GM15510 (cell line): Measurements from ENCODE around the gene PSMA6.

Experiments used
- POLR2A ChIP-seq: IDR thresholded peaks from 3 replicates; pipeline ENCODE4 v1.6.1; 2011; ENCODE audit warnings: borderline replicate concordance; ENCODE audit not compliant: insufficient read length; ENCODE audit errors: extremely low read depth

PSMA6 gene

DNA sequence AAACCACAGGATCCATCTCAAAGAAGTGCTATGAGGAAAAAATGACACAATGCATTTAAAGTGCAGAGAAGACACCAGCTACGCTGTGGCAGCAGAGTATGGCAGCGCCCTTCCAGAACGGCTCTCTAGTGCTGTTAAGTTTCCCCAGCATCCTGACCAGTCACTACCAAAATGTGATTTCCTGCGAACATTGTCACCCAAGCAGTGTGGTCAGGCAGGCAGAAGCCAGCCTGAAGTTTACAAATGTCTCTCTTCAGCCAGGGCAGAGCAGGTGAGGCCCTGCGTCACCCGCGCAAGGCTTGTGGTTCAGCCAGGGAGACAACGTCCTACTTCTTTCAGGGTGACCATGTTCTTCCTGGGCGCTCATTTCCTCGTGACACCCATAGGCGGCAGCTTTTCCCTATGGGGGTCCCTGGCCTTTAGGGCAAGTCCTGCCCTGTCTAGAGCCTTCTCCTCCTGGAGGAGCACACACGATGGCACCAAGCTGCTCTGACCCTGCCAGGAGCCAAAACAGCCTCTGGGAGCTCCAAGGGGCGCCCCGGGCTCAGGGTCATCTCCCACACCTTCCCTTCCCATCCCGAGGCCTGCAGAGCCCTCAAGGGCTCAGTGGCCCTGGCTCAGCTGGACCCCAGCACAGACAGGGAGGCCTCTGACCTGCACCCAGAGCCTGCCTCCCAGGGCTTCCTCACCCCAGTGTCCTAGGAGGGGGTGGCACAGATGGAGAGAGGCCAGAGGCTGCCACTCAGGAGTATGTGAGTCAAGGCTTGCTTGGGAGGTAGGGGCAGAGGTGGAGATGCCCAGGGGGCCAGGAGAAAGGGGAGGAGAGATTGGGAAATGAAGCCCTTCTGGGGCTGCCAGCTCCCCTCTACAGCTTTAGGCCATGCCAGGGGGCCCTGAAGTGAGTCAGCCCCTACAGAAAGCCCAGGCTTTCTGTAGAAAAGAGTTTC, 41.9 kb downstream of the PSMA6 start:
- no peak for TF ChIP-seq POLR2A

DNA sequence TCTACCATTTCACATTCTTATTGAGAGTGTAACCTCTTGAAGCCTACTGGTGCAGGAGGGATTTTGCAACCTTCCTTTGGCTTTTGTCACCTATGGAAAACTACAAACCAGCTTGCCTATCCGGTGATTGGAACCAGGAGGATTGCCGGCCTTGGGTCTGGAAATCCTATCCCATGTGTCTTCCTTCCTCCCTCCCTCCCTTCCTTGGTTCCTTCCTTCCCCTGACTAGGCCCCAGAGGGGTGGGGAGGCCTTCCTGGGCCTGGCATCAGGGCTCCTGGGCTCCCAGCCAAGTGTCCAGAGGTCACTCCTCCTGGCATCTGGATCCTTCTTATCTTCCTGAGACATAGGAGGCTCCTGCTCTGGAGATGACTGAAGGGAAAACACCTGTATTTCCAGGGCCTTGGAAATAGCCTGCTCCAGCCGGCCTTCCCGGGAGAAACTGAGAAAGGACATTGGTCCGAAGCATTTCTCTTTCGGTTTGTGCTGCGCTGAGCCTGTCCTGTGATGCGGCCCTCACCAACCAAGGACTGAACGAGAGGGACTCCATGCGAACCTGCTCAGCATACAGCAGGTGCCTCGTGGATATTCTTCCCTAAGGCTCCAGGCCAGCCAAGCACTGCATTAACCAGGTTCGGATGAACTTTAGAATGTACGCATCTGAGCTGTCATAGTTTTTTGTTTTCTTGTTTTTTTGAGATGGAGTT, 43.4 kb downstream of the PSMA6 start:
- no peak for TF ChIP-seq POLR2A

DNA sequence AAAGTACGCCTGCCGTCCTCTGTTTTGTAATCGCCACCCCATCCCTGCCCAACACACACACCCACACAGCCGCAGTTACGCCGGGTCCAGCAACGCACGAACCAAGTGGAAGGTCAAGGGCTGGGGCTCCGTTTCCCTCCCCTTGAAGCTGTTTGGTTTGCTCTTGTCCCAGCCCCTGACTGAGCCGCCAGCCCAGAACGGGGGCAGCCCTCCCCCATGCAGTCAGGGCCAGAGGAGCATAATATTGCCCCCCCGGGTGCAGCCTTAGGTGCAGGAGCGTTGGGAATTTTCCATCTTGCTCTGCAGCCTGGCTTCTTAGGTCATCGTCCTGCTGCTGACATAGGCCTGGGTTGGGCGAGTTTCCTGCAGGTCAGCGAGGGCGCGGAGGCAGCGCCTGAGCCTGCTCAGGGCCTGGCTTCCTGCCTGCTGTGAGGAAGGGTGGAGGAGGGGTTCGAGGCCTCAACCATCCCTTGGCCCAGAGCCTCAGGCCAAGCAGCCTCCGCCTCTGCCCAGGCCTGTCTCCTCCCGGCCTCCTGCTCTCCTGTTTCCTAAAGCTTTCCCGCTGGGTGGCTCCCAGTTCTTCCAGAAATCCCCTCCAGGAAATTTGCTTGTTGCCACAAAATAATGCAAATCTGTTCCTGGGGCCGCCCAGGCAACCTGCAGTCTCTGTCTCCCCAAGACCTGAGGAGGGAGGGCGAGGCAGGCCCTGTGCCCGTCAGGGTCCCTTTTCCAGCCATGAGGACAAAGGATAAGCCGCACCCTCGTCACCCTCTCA, 44.5 kb downstream of the PSMA6 start:
- TF ChIP-seq POLR2A = no peak

DNA sequence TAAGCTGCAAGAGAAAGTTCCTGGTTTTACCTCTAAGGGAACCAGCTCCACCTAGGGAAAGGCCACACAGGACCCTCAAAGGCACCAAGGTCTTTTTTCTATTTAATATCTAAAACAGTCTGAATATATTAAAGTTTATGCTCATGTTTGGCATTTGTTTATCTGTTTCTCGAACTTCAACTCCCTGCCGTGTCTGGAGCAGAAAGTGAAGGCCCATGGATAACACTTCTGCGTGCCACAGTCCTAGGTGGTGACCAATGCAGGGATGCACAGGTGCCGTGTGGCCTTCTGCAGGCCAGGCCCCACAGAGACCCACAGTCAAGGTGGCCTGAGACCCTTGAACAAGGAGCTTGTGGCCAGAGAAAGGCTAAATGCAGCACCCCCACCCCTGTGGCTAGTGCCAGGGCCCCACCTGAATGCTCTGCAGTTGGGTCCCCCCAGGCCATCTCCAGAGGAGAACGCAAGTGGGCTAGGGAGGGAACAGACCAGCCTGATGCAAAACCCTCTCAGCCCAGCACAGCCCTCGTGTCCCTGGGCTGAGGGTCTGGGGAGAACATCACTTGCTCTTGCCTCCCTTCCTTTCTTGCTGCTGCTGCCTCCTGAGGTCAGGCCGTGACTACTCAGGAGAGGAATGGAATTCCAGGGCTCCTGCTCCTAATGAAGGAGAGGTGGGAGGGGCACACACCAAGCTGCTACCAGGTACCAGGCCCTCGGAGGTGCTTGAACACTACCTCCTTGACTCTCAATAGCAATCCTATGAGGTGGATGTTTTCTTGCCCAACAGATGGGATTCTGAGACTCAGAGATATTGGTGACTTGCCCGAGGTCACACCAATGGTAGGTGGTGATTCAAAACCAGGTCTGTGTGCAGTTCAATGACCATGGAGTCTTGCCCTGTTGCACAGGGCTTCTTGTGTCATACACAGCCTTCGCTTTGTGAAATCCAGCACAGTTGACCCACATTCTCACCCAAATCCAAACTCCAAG, 45.4 kb downstream of the PSMA6 start:
- no peak for TF ChIP-seq POLR2A

DNA sequence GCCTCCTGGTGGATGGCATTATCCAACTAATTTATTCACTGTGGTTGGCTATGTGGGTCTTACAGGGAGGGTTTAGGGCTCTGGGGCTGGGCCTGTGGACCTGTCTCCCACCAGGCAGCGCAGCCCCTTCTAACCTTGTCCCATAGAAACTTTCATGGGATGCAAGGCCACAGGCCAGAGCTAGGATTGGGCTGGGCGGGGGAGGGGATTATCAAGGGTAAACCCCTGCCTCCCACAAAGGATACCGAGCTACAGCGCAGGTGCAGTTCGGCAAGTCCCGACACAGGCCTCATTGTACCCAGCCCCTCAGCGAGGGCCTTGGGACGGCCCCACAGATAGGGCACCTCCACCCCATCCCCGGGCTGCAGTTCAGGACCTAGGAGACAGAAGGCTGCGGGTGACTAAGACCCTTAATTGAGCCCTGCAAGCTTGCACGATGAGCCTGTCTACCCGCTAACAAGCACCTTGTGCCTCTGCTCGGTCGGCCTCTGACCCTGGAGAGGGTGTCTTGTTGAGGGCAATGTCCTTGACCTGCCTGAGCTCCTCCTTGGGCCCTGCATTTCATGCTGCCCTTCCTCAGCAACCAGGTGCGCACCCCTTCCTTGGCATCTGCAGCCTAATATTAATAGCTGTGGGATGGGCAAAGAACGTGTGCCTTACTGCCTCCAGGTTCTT, 46.7 kb downstream of the PSMA6 start:
- TF ChIP-seq POLR2A = no peak

DNA sequence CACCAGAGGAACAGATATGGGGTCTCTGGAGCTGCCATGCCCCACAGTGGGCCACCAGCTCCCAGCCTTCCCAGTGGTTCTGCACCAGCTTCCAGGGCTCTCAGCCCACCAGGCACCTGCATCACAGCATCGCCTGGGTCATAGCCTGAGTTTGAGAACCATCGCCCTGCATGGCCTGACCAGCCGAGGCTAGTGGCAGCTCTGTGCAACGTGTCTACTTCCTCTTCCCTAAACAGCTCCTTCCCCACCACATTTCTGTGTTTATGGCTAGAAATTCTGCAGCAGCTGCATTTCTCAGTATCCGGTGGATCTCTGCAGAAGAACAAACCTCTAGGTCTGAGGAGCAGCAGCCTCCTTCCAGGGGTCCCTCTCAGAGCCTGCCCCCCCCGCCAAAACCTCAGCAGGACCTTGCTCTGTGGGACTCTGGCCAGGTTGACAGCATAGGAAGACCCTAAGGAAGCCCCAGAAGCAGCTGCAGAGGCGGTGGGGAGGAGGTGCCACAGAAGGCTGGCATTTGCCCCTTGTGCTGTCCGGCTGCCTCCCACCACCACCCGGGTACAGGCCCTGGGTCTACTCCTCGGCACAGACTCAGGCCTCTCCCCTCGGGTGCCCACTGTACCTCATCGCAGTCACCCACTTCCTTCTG, 47.7 kb downstream of the PSMA6 start:
- TF ChIP-seq POLR2A = no peak

DNA sequence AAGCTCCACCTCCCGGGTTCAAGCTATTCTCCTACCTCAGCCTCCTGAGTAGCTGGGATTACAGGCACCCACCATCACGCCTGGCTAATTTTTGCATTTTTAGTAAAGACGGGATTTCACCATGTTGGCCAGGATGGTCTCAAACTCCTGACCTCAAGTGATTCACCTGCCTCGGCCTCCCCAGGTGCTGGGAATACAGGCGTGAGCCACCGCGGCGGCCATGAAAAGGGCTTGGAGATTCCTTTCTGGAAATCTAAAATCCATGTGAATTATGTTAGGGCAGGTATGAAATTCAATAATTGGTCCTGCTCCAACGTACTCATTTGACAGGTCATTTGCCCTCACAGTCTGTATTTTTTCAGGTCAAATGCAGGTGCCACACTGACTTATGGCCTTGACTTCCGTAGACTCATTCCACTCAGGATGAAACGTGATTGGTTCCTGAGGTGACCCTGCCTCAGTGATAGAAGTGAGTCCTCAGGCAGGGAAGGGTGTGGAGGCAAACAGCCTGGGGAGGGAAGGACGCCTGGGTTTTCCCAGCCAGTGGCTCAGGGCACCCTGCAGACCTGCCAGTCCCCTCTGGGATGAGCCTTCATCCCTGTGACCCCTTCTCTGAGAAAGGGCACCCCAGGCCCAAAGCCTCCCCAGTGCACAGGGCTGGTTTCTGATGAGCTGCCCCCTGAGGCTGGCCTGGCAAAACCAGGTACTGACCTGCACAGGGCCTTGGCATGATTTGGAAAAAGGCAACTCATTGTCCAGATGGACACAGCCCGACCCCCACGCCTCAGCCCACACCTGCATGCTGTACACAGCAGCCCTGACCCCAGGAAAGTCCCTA, 48.7 kb downstream of the PSMA6 start:
- no peak for TF ChIP-seq POLR2A

DNA sequence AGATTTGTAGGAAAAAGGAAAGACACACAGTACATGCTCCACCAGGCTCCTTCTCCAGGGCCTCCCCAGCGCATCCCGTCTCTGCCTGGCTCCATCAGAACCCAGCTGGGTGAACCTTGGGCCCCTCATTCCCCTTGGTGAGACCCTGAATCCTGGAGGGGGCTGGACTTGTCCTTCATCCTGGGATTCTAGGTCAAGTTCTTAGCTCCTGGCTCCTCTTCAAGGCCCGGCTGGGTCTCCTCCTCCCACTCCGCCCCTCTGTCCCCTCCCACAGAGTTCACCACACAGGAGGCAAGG, 49.2 kb downstream of the PSMA6 start:
- no peak for TF ChIP-seq POLR2A

DNA sequence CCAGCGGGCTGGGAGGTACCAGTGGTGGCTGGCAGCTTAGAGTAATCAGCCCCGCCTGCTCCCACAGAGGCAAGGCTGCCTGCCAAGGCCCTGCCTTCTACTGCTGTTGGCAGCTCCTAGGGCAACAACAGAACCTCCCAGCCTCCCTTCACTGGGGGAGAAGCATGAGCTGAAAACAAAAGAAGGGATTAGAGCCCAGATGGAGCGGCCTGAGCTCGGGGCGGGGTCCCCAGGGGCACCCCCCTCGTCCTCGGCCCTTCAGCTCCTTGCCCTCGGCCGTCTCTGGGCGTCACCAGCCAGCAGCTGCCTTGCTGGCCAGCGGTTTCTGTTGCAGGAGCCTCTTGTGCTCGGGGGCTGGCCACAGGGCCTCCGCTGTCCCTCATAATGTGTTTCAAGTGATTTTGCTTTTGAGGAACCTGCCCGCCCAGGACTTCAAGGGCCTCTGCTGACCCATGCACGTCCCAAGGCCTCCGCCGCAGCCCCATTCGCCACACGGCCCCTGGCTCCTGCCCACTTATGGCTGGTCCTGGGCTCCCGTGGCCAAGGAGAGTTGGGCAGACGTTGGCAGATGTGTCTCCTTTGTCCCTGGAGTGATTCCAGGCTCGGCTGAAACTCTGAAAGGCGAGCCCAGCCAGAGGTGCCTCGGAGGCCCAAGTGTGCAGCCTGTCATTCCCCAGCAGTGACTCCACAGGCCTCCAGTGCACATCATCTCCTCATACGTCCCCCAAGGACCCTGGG, 49.7 kb downstream of the PSMA6 start:
- TF ChIP-seq POLR2A = no peak

DNA sequence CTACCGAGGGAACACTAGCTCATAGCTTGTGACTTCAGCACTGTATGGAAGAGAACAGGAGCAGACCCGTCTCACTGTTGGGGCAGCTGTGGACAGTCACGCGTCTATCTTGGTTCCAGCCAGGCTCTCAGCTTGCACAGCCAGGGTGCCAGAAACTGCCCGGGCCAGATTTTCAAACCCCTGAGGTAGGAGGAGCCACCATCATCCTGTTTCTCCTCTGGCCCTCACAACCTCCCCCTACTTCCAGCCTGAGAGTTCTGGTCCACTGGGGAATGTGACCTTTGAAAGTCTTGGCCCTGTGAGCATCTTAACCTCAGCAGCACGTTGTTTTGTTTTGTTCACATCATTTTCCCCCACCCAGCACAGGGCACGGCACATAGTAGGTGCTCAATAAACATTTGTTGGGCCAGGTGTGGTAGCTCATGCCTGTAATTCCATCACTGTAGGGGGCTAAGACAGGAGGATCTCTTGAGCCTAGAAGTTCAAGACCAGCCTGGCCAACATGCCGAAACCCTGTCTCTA, 50.4 kb downstream of the PSMA6 start:
- no peak for TF ChIP-seq POLR2A

DNA sequence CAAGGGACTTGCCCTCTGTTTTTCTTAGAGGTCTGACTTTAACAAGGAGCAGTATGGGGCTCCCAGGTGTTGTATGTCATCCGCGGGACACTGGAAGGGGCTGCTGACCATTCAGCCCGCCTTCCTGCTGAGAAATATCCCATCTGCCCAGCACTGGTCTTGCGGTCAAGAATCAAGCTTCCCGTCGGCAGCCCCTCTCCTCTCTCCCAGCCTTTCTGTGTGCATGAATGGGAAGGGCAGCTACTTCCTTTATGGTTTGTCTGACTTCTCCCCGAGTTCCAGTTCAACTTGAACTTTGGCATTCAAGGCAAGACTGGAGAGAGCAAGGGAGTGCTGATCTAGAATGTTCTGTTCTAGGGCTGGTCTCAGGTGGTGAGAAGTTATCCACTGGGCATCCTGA, 51.5 kb downstream of the PSMA6 start:
- TF ChIP-seq POLR2A = no peak
